HEK293 (cell line): Measurements from ENCODE around the gene MYCBPAP.

Source experiments
- SP3 ChIP-seq: fragments of 450-650 bp; formaldehyde crosslinking; IDR thresholded peaks from 2 replicates; pipeline ENCODE4 v1.5.1; 2016; ENCODE audit warnings: missing biosample characterization, missing genetic modification characterization
- TRIM28 ChIP-seq: IDR thresholded peaks from 2 replicates; pipeline ENCODE4 v1.6.1; 2011; ENCODE audit warnings: low read length, control low read depth, borderline replicate concordance
- YY2 ChIP-seq: fragments of 450-650 bp; formaldehyde crosslinking; IDR thresholded peaks from 2 replicates; pipeline ENCODE4 v1.5.1; 2016; ENCODE audit warnings: missing biosample characterization, missing genetic modification characterization
- ZNF10 ChIP-seq: fragments of 450-650 bp; formaldehyde crosslinking; IDR thresholded peaks from 2 replicates; pipeline ENCODE4 v1.5.1; 2017; ENCODE audit warnings: missing biosample characterization, missing genetic modification characterization
- ZNF121 ChIP-seq: fragments of 450-650 bp; formaldehyde crosslinking; IDR thresholded peaks from 2 replicates; pipeline ENCODE4 v1.5.1; 2016; ENCODE audit warnings: missing biosample characterization, missing genetic modification characterization
- ZNF138 ChIP-seq: fragments of 450-650 bp; formaldehyde crosslinking; IDR thresholded peaks from 2 replicates; pipeline ENCODE4 v1.5.1; 2016; ENCODE audit warnings: missing biosample characterization, missing genetic modification characterization, borderline replicate concordance
- ZNF174 ChIP-seq: fragments of 450-650 bp; formaldehyde crosslinking; IDR thresholded peaks from 2 replicates; pipeline ENCODE4 v1.5.0; 2017; ENCODE audit warnings: missing biosample characterization, mild to moderate bottlenecking, missing genetic modification characterization
- ZNF768 ChIP-seq: fragments of 450-650 bp; formaldehyde crosslinking; IDR thresholded peaks from 2 replicates; pipeline ENCODE4 v1.5.1; 2018; ENCODE audit warnings: missing biosample characterization, mild to moderate bottlenecking, missing genetic modification characterization
- TF ChIP-seq, protein P1 (sequence below): fragments of 450-650 bp; formaldehyde crosslinking; IDR thresholded peaks from 2 replicates; pipeline ENCODE4 v1.5.1; 2016; ENCODE audit warnings: missing biosample characterization, missing genetic modification characterization
- TF ChIP-seq, protein P2 (sequence below): fragments of 450-650 bp; formaldehyde crosslinking; IDR thresholded peaks from 2 replicates; pipeline ENCODE4 v1.5.1; 2017; ENCODE audit warnings: missing biosample characterization, missing genetic modification characterization

DNA sequence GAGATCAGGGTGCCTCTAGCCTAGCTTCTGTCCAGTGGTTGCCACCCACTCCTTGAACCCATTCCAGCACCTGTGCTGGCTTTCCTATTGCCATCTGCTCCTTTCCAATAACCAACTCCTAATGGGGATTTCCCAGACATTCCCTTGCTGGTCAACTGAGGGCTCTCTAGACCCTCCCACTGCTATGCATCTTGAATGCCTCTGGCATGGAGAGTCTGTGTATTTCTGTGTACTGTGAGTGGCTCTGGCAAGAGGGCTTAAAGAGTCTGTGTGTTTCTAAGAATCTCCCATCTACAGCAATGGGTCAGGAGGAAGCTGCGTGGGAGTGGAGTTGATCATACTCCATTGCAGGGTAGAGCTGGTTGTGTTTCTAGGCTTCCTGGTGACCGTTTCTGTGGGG, 13.3 kb downstream of the MYCBPAP start:
- TF ChIP-seq, protein P1, sequence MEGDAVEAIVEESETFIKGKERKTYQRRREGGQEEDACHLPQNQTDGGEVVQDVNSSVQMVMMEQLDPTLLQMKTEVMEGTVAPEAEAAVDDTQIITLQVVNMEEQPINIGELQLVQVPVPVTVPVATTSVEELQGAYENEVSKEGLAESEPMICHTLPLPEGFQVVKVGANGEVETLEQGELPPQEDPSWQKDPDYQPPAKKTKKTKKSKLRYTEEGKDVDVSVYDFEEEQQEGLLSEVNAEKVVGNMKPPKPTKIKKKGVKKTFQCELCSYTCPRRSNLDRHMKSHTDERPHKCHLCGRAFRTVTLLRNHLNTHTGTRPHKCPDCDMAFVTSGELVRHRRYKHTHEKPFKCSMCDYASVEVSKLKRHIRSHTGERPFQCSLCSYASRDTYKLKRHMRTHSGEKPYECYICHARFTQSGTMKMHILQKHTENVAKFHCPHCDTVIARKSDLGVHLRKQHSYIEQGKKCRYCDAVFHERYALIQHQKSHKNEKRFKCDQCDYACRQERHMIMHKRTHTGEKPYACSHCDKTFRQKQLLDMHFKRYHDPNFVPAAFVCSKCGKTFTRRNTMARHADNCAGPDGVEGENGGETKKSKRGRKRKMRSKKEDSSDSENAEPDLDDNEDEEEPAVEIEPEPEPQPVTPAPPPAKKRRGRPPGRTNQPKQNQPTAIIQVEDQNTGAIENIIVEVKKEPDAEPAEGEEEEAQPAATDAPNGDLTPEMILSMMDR (tag by site-specific recombination): no peak
- TF ChIP-seq ZNF138 (tag by site-specific recombination): no peak
- TF ChIP-seq ZNF174: no peak
- TF ChIP-seq YY2: no peak
- no peak for TF ChIP-seq ZNF121 (tag by site-specific recombination)
- no peak for TF ChIP-seq ZNF10 (tag by site-specific recombination)
- no peak for TF ChIP-seq TRIM28
- TF ChIP-seq, protein P2, sequence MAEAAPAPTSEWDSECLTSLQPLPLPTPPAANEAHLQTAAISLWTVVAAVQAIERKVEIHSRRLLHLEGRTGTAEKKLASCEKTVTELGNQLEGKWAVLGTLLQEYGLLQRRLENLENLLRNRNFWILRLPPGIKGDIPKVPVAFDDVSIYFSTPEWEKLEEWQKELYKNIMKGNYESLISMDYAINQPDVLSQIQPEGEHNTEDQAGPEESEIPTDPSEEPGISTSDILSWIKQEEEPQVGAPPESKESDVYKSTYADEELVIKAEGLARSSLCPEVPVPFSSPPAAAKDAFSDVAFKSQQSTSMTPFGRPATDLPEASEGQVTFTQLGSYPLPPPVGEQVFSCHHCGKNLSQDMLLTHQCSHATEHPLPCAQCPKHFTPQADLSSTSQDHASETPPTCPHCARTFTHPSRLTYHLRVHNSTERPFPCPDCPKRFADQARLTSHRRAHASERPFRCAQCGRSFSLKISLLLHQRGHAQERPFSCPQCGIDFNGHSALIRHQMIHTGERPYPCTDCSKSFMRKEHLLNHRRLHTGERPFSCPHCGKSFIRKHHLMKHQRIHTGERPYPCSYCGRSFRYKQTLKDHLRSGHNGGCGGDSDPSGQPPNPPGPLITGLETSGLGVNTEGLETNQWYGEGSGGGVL: no peak
- no peak for TF ChIP-seq SP3 (tag by site-specific recombination)
- no peak for TF ChIP-seq ZNF768 (tag by site-specific recombination)
